PC-9 (cell line): Measurements from ENCODE around the gene COG5. TPM values are rescaled to one million over a fixed set of nuclear protein-coding genes. Genes with fewer than 3 reads are reported as not detected.

ENCODE experiments used
- BruUV-seq: library from RNA; stranded (reverse); fragments of 400-500 nt; replicated peaks from 2 replicates; lab custom pipeline; 2021; lab: Mats Ljungman, UMichigan
- CTCF ChIA-PET: fragments of 300-600 bp; sonication (Branson Sonifier 250); formaldehyde crosslinking; loops from one replicate; lab custom pipeline; 2022; ENCODE audit warnings: antibody characterized with exemption; lab: Charles Lee
- POLR2A ChIA-PET: fragments of 300-600 bp; sonication (Branson Sonifier 250); formaldehyde crosslinking; loops from one replicate; lab custom pipeline; 2022; ENCODE audit warnings: antibody characterized with exemption; ENCODE audit not compliant: unreplicated experiment; lab: Charles Lee
- DNase-seq, 2 experiments: peaks; one replicate each; pipeline versions ENCODE4 v3.0.0 to v3.0.0-alpha.2; 2015 to 2022; ENCODE audit warnings: mixed read lengths in 1 of 2
- H2AFZ ChIP-seq: fragments of 200-600 bp; sonication (generic); 2 replicates; pipeline ENCODE4 v1.8.1; 2017; ENCODE audit warnings: antibody characterized with exemption
- H3F3A ChIP-seq: fragments of 200-600 bp; sonication (generic); 2 replicates; pipeline ENCODE4 v1.8.1; 2017; ENCODE audit warnings: antibody characterized with exemption, mild to moderate bottlenecking, low read depth; ENCODE audit not compliant: insufficient read depth
- H3K27ac ChIP-seq: fragments of 200-600 bp; sonication (generic); 2 replicates; pipeline ENCODE4 v1.6.1; 2016; ENCODE audit warnings: mixed run types
- H3K27me3 ChIP-seq: fragments of 200-600 bp; sonication (generic); 2 replicates; pipeline ENCODE4 v1.6.1; 2016; ENCODE audit warnings: low read depth, mixed run types; ENCODE audit not compliant: insufficient read depth
- H3K36me3 ChIP-seq: fragments of 200-600 bp; sonication (generic); 2 replicates; pipeline ENCODE4 v1.6.1; 2016; ENCODE audit warnings: low read depth, mixed run types
- H3K4me1 ChIP-seq: fragments of 200-600 bp; sonication (generic); replicated peaks from 2 replicates; pipeline ENCODE4 v1.6.1; 2016; ENCODE audit warnings: mixed run types; ENCODE audit not compliant: insufficient read depth
- H3K4me2 ChIP-seq: fragments of 200-600 bp; sonication (generic); 2 replicates; pipeline ENCODE4 v1.6.1; 2017; ENCODE audit warnings: mixed run types
- H3K4me3 ChIP-seq: fragments of 200-600 bp; sonication (generic); 2 replicates; pipeline ENCODE4 v1.6.1; 2016; ENCODE audit warnings: mixed run types
- H3K79me2 ChIP-seq: fragments of 200-600 bp; sonication (generic); 2 replicates; pipeline ENCODE4 v1.6.1; 2017; ENCODE audit warnings: low read depth, mixed run types
- H3K9me2 ChIP-seq: fragments of 200-600 bp; sonication (generic); 2 replicates; pipeline ENCODE4 v1.8.1; 2017; ENCODE audit warnings: mild to moderate bottlenecking; ENCODE audit not compliant: insufficient read depth
- H3K9me3 ChIP-seq: fragments of 200-600 bp; sonication (generic); 2 replicates; pipeline ENCODE4 v1.8.1; 2016; ENCODE audit warnings: low read depth; ENCODE audit not compliant: insufficient read depth
- H4K20me1 ChIP-seq: fragments of 200-600 bp; sonication (generic); 2 replicates; pipeline ENCODE4 v1.8.1; 2017; ENCODE audit not compliant: insufficient read depth
- CTCF ChIP-seq: fragments of 200-600 bp; sonication (generic); conservative IDR thresholded peaks from 2 replicates; pipeline ENCODE4 v1.6.1; 2017; ENCODE audit warnings: mixed run types, antibody characterized with exemption, mild to moderate bottlenecking, moderate library complexity
- EZH2 ChIP-seq: fragments of 200-600 bp; sonication (generic); IDR thresholded peaks from 2 replicates; pipeline ENCODE4 v1.8.0; 2017; ENCODE audit warnings: antibody characterized with exemption, low read depth
- intact Hi-C: fragments of 100-400 bp; cut with micrococcal nuclease; formaldehyde crosslinking; loops from one replicate; pipeline ENCODE4 v1.10.0; 2022; ENCODE audit not compliant: unreplicated experiment
- total RNA-seq: library from RNA; stranded (reverse); gene quantifications from 2 replicates; pipeline ENCODE4 v1.2.3, GENCODE V29; 2021

COG5 gene
- total RNA-seq, 1 experiment from 2014 or later, result 43.5 TPM

GRCh38 chr7:107233174-107233573 is 330.5 kb downstream of the COG5 start:
- intact Hi-C loops, result no loop called here
- BruUV-seq, result no TSS peak
- H3K27me3 ChIP-seq, result no peaks in the 10 kb centered on the region
- H3K4me2 ChIP-seq, result no peak overlapping the region
- peaks cover 29% of the 10 kb centered on the region for H3K4me1 ChIP-seq
- no peaks in the 10 kb centered on the region for H4K20me1 ChIP-seq
- H3K27ac ChIP-seq, result no peak overlapping the region
- peaks cover 16% of the 10 kb centered on the region; the same call in 1 of the 2 replicates for H3F3A ChIP-seq
- no peaks in the 10 kb centered on the region for H3K79me2 ChIP-seq
- H3K36me3 ChIP-seq, result 0 out of 2 replicates have a peak, but pooled peaks cover 7% of the 10 kb centered on the region
- no peaks in the 10 kb centered on the region for H3K9me3 ChIP-seq
- POLR2A ChIA-PET, result no interaction called here
- H3K4me3 ChIP-seq, result no peak overlapping the region
- CTCF ChIA-PET, result no interaction called here
- H3K9me2 ChIP-seq, result no peaks in the 10 kb centered on the region
- H2AFZ ChIP-seq, result no peak overlapping the region
- no peak for DNase-seq
- TF ChIP-seq CTCF (no peak), EZH2 (no peak)

GRCh38 chr7:107232568-107233090 is 331.1 kb downstream of the COG5 start:
- Histone ChIP-seq H3K4me1 (peaks cover 29% of the 10 kb centered on the region), H3K27ac (no peak overlapping the region), H3K9me3 (no peaks in the 10 kb centered on the region), H3K9me2 (no peaks in the 10 kb centered on the region), H3K36me3 (0 out of 2 replicates have a peak, but pooled peaks cover 7% of the 10 kb centered on the region), H3K4me3 (no peak overlapping the region), H3K4me2 (no peak overlapping the region), H3F3A (peaks cover 16% of the 10 kb centered on the region; the same call in 1 of the 2 replicates), H4K20me1 (no peaks in the 10 kb centered on the region), H2AFZ (no peak overlapping the region), H3K27me3 (no peaks in the 10 kb centered on the region), H3K79me2 (no peaks in the 10 kb centered on the region)
- CTCF ChIA-PET, result no interaction called here
- no TSS peak for BruUV-seq
- TF ChIP-seq CTCF, result no peak
- no peak for TF ChIP-seq EZH2
- intact Hi-C loops, result no loop called here
- no peak for DNase-seq
- POLR2A ChIA-PET, result no interaction called here

- no peaks in the 10 kb centered on the region for H4K20me1 ChIP-seq
- H3K79me2 ChIP-seq, result no peaks in the 10 kb centered on the region
- H3K36me3 ChIP-seq, result 0 out of 2 replicates have a peak, but pooled peaks cover 7% of the 10 kb centered on the region
- TF ChIP-seq EZH2 (no peak), CTCF (no peak)
- POLR2A ChIA-PET, result no interaction called here
- peak in 1 of 2 experiments; percentile 87 for DNase-seq
- H3K27me3 ChIP-seq, result no peaks in the 10 kb centered on the region
- no peak overlapping the region for H2AFZ ChIP-seq
- peaks cover 16% of the 10 kb centered on the region; the same call in 1 of the 2 replicates for H3F3A ChIP-seq
- intact Hi-C loops, result no loop called here
- H3K27ac ChIP-seq, result peak overlapping the region; percentile 70
- H3K4me3 ChIP-seq, result no peak overlapping the region
- H3K4me2 ChIP-seq, result peak overlapping the region; percentile 43; the same call in 1 of the 2 replicates
- peaks cover 29% of the 10 kb centered on the region for H3K4me1 ChIP-seq
- CTCF ChIA-PET, result interaction anchor here (0.7 kb wide), 1 partner anchor 341 kb away, joined by 6 read pairs; no protein-coding TSS in a partner anchor
- no peaks in the 10 kb centered on the region for H3K9me2 ChIP-seq
- no TSS peak for BruUV-seq
- no peaks in the 10 kb centered on the region for H3K9me3 ChIP-seq
Observed at GRCh38 chr7:107230334-107230733, 333.4 kb downstream of the COG5 start.
